ENCODE data around the gene SHB. TPM values are rescaled to one million over a fixed set of nuclear protein-coding genes. Genes with fewer than 3 reads are reported as not detected.

SHB gene
- total and polyA plus RNA-seq, 2 donors from 2014 or later, result 16.4 to 39.8 TPM

DNA sequence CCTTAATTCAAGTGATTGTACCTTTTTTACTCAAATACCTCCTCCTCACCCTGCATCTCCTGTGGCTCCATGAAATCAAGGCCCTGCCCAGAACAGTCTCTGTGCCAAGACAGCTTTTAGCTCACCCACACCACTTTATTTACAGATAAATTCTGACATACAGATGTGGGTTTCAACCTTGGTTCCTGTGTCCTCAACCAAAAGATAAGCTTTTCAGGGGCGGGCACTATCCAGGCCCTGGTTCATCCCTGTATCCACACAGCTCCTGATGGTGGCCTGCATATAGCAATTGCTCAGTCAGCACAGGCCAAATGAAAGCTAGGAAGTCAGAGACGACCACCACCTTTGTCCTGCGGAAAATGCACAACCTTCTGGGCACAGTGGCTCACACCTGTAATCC lies 8.3 kb downstream of the SHB start:
- Histone ChIP-seq H3K9ac (ENCODE audit: low read length in 3 of 3) (no peak overlapping the region), H3K27ac (ENCODE audit: low read depth in 2 of 2, low read length in 2 of 2) (peak overlapping the region; percentile 35 to 38), H3K36me3 (ENCODE audit: control insufficient read depth in 2 of 3, insufficient read depth in 3 of 3, low read length in 3 of 3) (peaks cover 0 to 2% (median 0%) of the 10 kb centered on the region in 3 donors), H3K4me1 (ENCODE audit: control insufficient read depth in 2 of 3, insufficient read depth in 2 of 3, low read depth in 1 of 3, low read length in 3 of 3) (peaks cover 3 to 48% (median 39%) of the 10 kb centered on the region in 3 donors), H3K27me3 (ENCODE audit: control insufficient read depth, insufficient read depth, low read length) (no peaks in the 10 kb centered on the region), H3K9me3 (ENCODE audit: control insufficient read depth in 2 of 3, insufficient read depth in 1 of 3, low read length in 3 of 3) (no peaks in the 10 kb centered on the region), H3K4me3 (ENCODE audit: low read length in 3 of 3) (no peak overlapping the region)
- intact Hi-C loops (cut with DNase I), result no loop called here
- peak in 1 of 5 donors; percentile 15 for DNase-seq
- TF ChIP-seq, protein P1, sequence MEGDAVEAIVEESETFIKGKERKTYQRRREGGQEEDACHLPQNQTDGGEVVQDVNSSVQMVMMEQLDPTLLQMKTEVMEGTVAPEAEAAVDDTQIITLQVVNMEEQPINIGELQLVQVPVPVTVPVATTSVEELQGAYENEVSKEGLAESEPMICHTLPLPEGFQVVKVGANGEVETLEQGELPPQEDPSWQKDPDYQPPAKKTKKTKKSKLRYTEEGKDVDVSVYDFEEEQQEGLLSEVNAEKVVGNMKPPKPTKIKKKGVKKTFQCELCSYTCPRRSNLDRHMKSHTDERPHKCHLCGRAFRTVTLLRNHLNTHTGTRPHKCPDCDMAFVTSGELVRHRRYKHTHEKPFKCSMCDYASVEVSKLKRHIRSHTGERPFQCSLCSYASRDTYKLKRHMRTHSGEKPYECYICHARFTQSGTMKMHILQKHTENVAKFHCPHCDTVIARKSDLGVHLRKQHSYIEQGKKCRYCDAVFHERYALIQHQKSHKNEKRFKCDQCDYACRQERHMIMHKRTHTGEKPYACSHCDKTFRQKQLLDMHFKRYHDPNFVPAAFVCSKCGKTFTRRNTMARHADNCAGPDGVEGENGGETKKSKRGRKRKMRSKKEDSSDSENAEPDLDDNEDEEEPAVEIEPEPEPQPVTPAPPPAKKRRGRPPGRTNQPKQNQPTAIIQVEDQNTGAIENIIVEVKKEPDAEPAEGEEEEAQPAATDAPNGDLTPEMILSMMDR (IDR thresholded peaks at IDR 0.05; ENCODE audit: borderline replicate concordance, extremely low read depth, insufficient read depth), result no peak
- no peak for FAIRE-seq

- Histone ChIP-seq H3K9ac (ENCODE audit: low read length in 3 of 3) (peak overlapping the region in 1 of 3 donors; percentile 44), H3K27ac (ENCODE audit: low read depth in 2 of 2, low read length in 2 of 2) (peak overlapping the region; percentile 65 to 86), H3K4me1 (ENCODE audit: control insufficient read depth in 2 of 3, insufficient read depth in 2 of 3, low read depth in 1 of 3, low read length in 3 of 3) (peaks cover 1 to 47% (median 45%) of the 10 kb centered on the region in 3 donors), H3K36me3 (ENCODE audit: control insufficient read depth in 2 of 3, insufficient read depth in 3 of 3, low read length in 3 of 3) (peaks cover 0 to 1% (median 0%) of the 10 kb centered on the region in 3 donors), H3K27me3 (ENCODE audit: control insufficient read depth, insufficient read depth, low read length) (no peaks in the 10 kb centered on the region), H3K9me3 (ENCODE audit: control insufficient read depth in 2 of 3, insufficient read depth in 1 of 3, low read length in 3 of 3) (no peaks in the 10 kb centered on the region), H3K4me3 (ENCODE audit: low read length in 3 of 3) (peak overlapping the region in 1 of 3 donors; percentile 23)
- FAIRE-seq (no peak), DNase-seq (peak in 1 of 5 donors; percentile 68)
- intact Hi-C loops (cut with DNase I), result no loop called here
- TF ChIP-seq, protein P1 (IDR thresholded peaks at IDR 0.05; ENCODE audit: borderline replicate concordance, extremely low read depth, insufficient read depth), result no peak
Measured at GRCh38 chr9:38059233-38059936, 9.6 kb downstream of the SHB start.

- Histone ChIP-seq H3K27me3 (ENCODE audit: control insufficient read depth, insufficient read depth, low read length) (no peaks in the 10 kb centered on the region), H3K9me3 (ENCODE audit: control insufficient read depth in 2 of 3, insufficient read depth in 1 of 3, low read length in 3 of 3) (no peaks in the 10 kb centered on the region), H3K4me3 (ENCODE audit: low read length in 3 of 3) (no peak overlapping the region), H3K27ac (ENCODE audit: low read depth in 2 of 2, low read length in 2 of 2) (peak overlapping the region; percentile 43 to 44), H3K9ac (ENCODE audit: low read length in 3 of 3) (peak overlapping the region in 1 of 3 donors; percentile 34), H3K36me3 (ENCODE audit: control insufficient read depth in 2 of 3, insufficient read depth in 3 of 3, low read length in 3 of 3) (no peaks in the 10 kb centered on the region), H3K4me1 (ENCODE audit: control insufficient read depth in 2 of 3, insufficient read depth in 2 of 3, low read depth in 1 of 3, low read length in 3 of 3) (peaks cover 0 to 51% (median 46%) of the 10 kb centered on the region in 3 donors)
- FAIRE-seq, result no peak
- intact Hi-C loops (cut with DNase I), result no loop called here
- TF ChIP-seq, protein P1 (IDR thresholded peaks at IDR 0.05; ENCODE audit: borderline replicate concordance, extremely low read depth, insufficient read depth), result no peak
- DNase-seq, result peak in 1 of 5 donors; percentile 26
Measured at GRCh38 chr9:38058452-38059232, 10.4 kb downstream of the SHB start.
